ENCODE measurements around the gene WBP2.

WBP2 gene

GRCh38 chr17:75839942-75840798 is 15.0 kb downstream of the WBP2 start:
- TF ChIP-seq CTCF (IDR thresholded peaks at IDR 0.05; ENCODE audit: low read length, missing control alignments), result no peak
- no peak overlapping the region for H3K4me3 ChIP-seq (replicated peaks; ENCODE audit: low read depth, low read length)
- no peak for DNase-seq (ENCODE audit: low read depth)

- no peak for TF ChIP-seq CTCF (IDR thresholded peaks at IDR 0.05; ENCODE audit: low read length, missing control alignments)
- H3K4me3 ChIP-seq (replicated peaks; ENCODE audit: low read depth, low read length), result no peak overlapping the region
- no peak for DNase-seq (ENCODE audit: low read depth)
These were observed 16.7 kb downstream of the WBP2 start for GRCh38 chr17:75838410-75838809.

GRCh38 chr17:75837899-75838298 is 17.2 kb downstream of the WBP2 start:
- TF ChIP-seq CTCF (IDR thresholded peaks at IDR 0.05; ENCODE audit: low read length, missing control alignments), result no peak
- no peak overlapping the region for H3K4me3 ChIP-seq (replicated peaks; ENCODE audit: low read depth, low read length)
- no peak for DNase-seq (ENCODE audit: low read depth)

- TF ChIP-seq CTCF (IDR thresholded peaks at IDR 0.05; ENCODE audit: low read length, missing control alignments), result no peak
- H3K4me3 ChIP-seq (replicated peaks; ENCODE audit: low read depth, low read length), result no peak overlapping the region
- no peak for DNase-seq (ENCODE audit: low read depth)
These were observed 18.5 kb downstream of the WBP2 start for GRCh38 chr17:75836605-75837004.

- no peak for DNase-seq (ENCODE audit: low read depth)
- no peak for TF ChIP-seq CTCF (IDR thresholded peaks at IDR 0.05; ENCODE audit: low read length, missing control alignments)
These were observed 19.5 kb downstream of the WBP2 start for GRCh38 chr17:75835654-75835987.

GRCh38 chr17:75834928-75835653 is 20.0 kb downstream of the WBP2 start:
- no peak overlapping the region for H3K4me3 ChIP-seq (replicated peaks; ENCODE audit: low read depth, low read length)
- TF ChIP-seq CTCF (IDR thresholded peaks at IDR 0.05; ENCODE audit: low read length, missing control alignments), result no peak
- no peak for DNase-seq (ENCODE audit: low read depth)

More at GRCh38 chr17:75835654-75835987, 19.5 kb downstream of the WBP2 start:
- H3K4me3 ChIP-seq (replicated peaks; ENCODE audit: low read depth, low read length), result no peak overlapping the region
